ENCODE measurements around the gene MMADHC.

MMADHC gene

GRCh38 chr2:149597668-149598326, 10.2 kb upstream of the MMADHC start:
- H3K36me3 ChIP-seq (ENCODE audit: control insufficient read depth, insufficient read depth, low read length) = no peaks in the 10 kb centered on the region
- peak; percentile 81 for TF ChIP-seq CTCF (IDR thresholded peaks at IDR 0.05; ENCODE audit: insufficient read depth, low read length, poor library complexity, severe bottlenecking)
- H3K27me3 ChIP-seq (replicated peaks; ENCODE audit: control insufficient read depth, insufficient read depth, low read length) = no peaks in the 10 kb centered on the region
- peak; percentile 47 for DNase-seq (ENCODE audit: extremely low read depth, insufficient read length)
- H3K4me3 ChIP-seq (replicated peaks; ENCODE audit: low read depth, low read length) = no peak overlapping the region

GRCh38 chr2:149597050-149597667, 9.6 kb upstream of the MMADHC start:
- Histone ChIP-seq H3K4me3 (replicated peaks; ENCODE audit: low read depth, low read length) (no peak overlapping the region), H3K36me3 (ENCODE audit: control insufficient read depth, insufficient read depth, low read length) (no peaks in the 10 kb centered on the region), H3K27me3 (replicated peaks; ENCODE audit: control insufficient read depth, insufficient read depth, low read length) (no peaks in the 10 kb centered on the region)
- no peak for DNase-seq (ENCODE audit: extremely low read depth, insufficient read length)
- no peak for TF ChIP-seq CTCF (IDR thresholded peaks at IDR 0.05; ENCODE audit: insufficient read depth, low read length, poor library complexity, severe bottlenecking)

- TF ChIP-seq CTCF (IDR thresholded peaks at IDR 0.05; ENCODE audit: insufficient read depth, low read length, poor library complexity, severe bottlenecking) = no peak
- Histone ChIP-seq H3K27me3 (replicated peaks; ENCODE audit: control insufficient read depth, insufficient read depth, low read length) (no peaks in the 10 kb centered on the region), H3K36me3 (ENCODE audit: control insufficient read depth, insufficient read depth, low read length) (no peaks in the 10 kb centered on the region), H3K4me3 (replicated peaks; ENCODE audit: low read depth, low read length) (no peak overlapping the region)
- no peak for DNase-seq (ENCODE audit: extremely low read depth, insufficient read length)
Measured at GRCh38 chr2:149596471-149596870, 8.9 kb upstream of the MMADHC start.

GRCh38 chr2:149595056-149595963, 7.7 kb upstream of the MMADHC start:
- Histone ChIP-seq H3K4me3 (replicated peaks; ENCODE audit: low read depth, low read length) (no peak overlapping the region), H3K36me3 (ENCODE audit: control insufficient read depth, insufficient read depth, low read length) (no peaks in the 10 kb centered on the region), H3K27me3 (replicated peaks; ENCODE audit: control insufficient read depth, insufficient read depth, low read length) (no peaks in the 10 kb centered on the region)
- TF ChIP-seq CTCF (IDR thresholded peaks at IDR 0.05; ENCODE audit: insufficient read depth, low read length, poor library complexity, severe bottlenecking) = no peak
- DNase-seq (ENCODE audit: extremely low read depth, insufficient read length) = no peak

- H3K4me3 ChIP-seq (replicated peaks; ENCODE audit: low read depth, low read length) = no peak overlapping the region
- no peaks in the 10 kb centered on the region for H3K27me3 ChIP-seq (replicated peaks; ENCODE audit: control insufficient read depth, insufficient read depth, low read length)
- no peak for DNase-seq (ENCODE audit: extremely low read depth, insufficient read length)
- H3K36me3 ChIP-seq (ENCODE audit: control insufficient read depth, insufficient read depth, low read length) = no peaks in the 10 kb centered on the region
- TF ChIP-seq CTCF (IDR thresholded peaks at IDR 0.05; ENCODE audit: insufficient read depth, low read length, poor library complexity, severe bottlenecking) = no peak
Measured at GRCh38 chr2:149594411-149594810, 6.8 kb upstream of the MMADHC start.

All from GM06990 (cell line).